ENCODE data around the gene PRKCH. TPM values are rescaled to one million over a fixed set of nuclear protein-coding genes. Genes with fewer than 3 reads are reported as not detected.

PRKCH gene
- total RNA-seq, 4 donors from 2014 or later: 17.9 to 28.7 (median 25.0) TPM

- Histone ChIP-seq H3K36me3 (no peaks in the 10 kb centered on the region), H3K27ac (no peak overlapping the region), H3K27me3 (no peaks in the 10 kb centered on the region), H3K4me3 (no peak overlapping the region), H3K4me1 (peaks cover 0 to 14% (median 4%) of the 10 kb centered on the region in 3 donors), H3K9me3 (no peaks in the 10 kb centered on the region)
- no peak for ATAC-seq
- TF ChIP-seq POLR2AphosphoS5 (IDR thresholded peaks at IDR 0.05) (no peak), EP300 (IDR thresholded peaks at IDR 0.05) (no peak), CTCF (IDR thresholded peaks at IDR 0.05) (no peak), POLR2A (IDR thresholded peaks at IDR 0.05) (no peak)
- WGBS, 2 donors (ENCODE audit: low coverage in 1 of 2): 50 to 65% methylated on average over 5 of the region's 5 CpGs
These were observed 210.2 kb downstream of the PRKCH start for GRCh38 chr14:61531465-61532122.

GRCh38 chr14:61532123-61532505 is 210.7 kb downstream of the PRKCH start:
- TF ChIP-seq POLR2AphosphoS5 (IDR thresholded peaks at IDR 0.05): no peak
- Histone ChIP-seq H3K36me3 (no peaks in the 10 kb centered on the region), H3K4me1 (peaks cover 0 to 11% (median 0%) of the 10 kb centered on the region in 3 donors), H3K27me3 (no peaks in the 10 kb centered on the region), H3K4me3 (no peak overlapping the region), H3K27ac (no peak overlapping the region), H3K9me3 (no peaks in the 10 kb centered on the region)
- no peak for ATAC-seq

DNA sequence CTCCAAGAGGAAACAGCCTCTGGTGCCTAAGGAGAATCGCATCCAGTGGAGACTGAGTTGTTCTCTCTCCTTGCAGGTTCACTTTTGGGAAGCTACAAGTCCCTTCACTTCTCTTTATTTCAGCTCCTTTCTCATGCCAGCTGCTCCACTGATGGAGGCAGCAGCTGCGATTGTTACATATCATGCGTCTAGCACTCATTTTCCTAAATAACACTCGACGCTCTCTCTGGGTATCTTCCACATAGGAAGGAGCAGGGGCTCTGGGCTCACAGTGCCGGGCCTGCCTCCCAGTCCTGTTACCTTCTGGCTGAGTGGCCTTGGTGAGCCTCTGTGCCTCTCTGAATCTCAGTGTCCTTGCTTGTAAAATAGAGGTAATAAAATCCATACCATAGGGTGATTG is 211.4 kb downstream of the PRKCH start:
- Histone ChIP-seq H3K4me3 (no peak overlapping the region), H3K27me3 (no peaks in the 10 kb centered on the region), H3K27ac (no peak overlapping the region), H3K9me3 (no peaks in the 10 kb centered on the region), H3K4me1 (peaks cover 0 to 11% (median 3%) of the 10 kb centered on the region in 3 donors), H3K36me3 (no peaks in the 10 kb centered on the region)
- WGBS, 2 donors (ENCODE audit: low coverage in 1 of 2): 63 to 76% methylated on average over 5 to 6 of the region's 6 CpGs
- no peak for TF ChIP-seq POLR2AphosphoS5 (IDR thresholded peaks at IDR 0.05)
- TF ChIP-seq EP300 (IDR thresholded peaks at IDR 0.05): no peak
- TF ChIP-seq CTCF (IDR thresholded peaks at IDR 0.05): no peak
- no peak for TF ChIP-seq POLR2A (IDR thresholded peaks at IDR 0.05)
- no peak for ATAC-seq

- ATAC-seq: no peak
These were observed 212.3 kb downstream of the PRKCH start for GRCh38 chr14:61533513-61534255.

DNA sequence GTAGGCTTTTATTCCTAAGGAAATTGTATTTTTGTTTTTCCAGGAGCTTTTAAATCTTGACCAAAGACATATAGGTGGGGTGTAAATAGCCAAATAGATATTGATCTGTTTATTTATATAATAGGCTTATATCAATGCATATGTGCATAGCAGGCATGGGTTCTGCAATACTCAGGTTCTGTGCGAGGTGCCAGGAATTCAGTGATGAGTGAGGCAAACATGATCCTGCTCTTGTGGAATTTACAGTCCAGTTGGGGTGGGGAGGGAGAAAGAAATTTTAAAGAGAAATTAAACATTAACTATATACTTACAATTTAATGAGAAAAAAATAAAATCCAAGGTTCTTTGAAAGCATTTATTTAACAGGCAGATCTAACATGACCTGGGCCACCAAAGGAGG is 213.7 kb downstream of the PRKCH start:
- TF ChIP-seq POLR2AphosphoS5 (IDR thresholded peaks at IDR 0.05) (no peak), POLR2A (IDR thresholded peaks at IDR 0.05) (no peak), CTCF (IDR thresholded peaks at IDR 0.05) (no peak), EP300 (IDR thresholded peaks at IDR 0.05) (no peak)
- no peak overlapping the region for H3K27ac ChIP-seq
- ATAC-seq: no peak

More at GRCh38 chr14:61533513-61534255, 212.3 kb downstream of the PRKCH start:
- 77 to 84% methylated on average over 3 to 4 of the region's 4 CpGs for WGBS, 2 donors (ENCODE audit: low coverage in 1 of 2)
- Histone ChIP-seq H3K36me3 (no peaks in the 10 kb centered on the region), H3K4me3 (no peak overlapping the region), H3K27me3 (no peaks in the 10 kb centered on the region), H3K27ac (no peak overlapping the region), H3K4me1 (peaks cover 0 to 18% (median 3%) of the 10 kb centered on the region in 3 donors), H3K9me3 (no peaks in the 10 kb centered on the region)
- TF ChIP-seq POLR2AphosphoS5 (IDR thresholded peaks at IDR 0.05): no peak
- no peak for TF ChIP-seq CTCF (IDR thresholded peaks at IDR 0.05)
- TF ChIP-seq EP300 (IDR thresholded peaks at IDR 0.05): no peak
- TF ChIP-seq POLR2A (IDR thresholded peaks at IDR 0.05): no peak

More for the DNA sequence above, 213.7 kb downstream of the PRKCH start:
- H3K9me3 ChIP-seq: no peaks in the 10 kb centered on the region
- peaks cover 0 to 19% (median 3%) of the 10 kb centered on the region in 3 donors for H3K4me1 ChIP-seq
- no peaks in the 10 kb centered on the region for H3K27me3 ChIP-seq
- no peak overlapping the region for H3K4me3 ChIP-seq
- no peaks in the 10 kb centered on the region for H3K36me3 ChIP-seq
- 83 to 89% methylated on average over 1 of the region's 1 CpG for WGBS, 2 donors (ENCODE audit: low coverage in 1 of 2)
